HEK293T (cell line): Measurements from ENCODE around the gene LMNTD1.
"Not testable (repeated sequence)": the region's sequence is repeated elsewhere in the genome, so short reads cannot be mapped to it uniquely, and the experiment has no call there.

Experiments used
- CTCF ChIA-PET: fragments of 350-600 bp; formaldehyde crosslinking; extraction: SDS; loops from one replicate; lab custom pipeline; 2021; ENCODE audit warnings: antibody characterized with exemption, inconsistent platforms; lab: Yijun Ruan, JAX
- POLR2A ChIA-PET: fragments of 350-600 bp; formaldehyde crosslinking; extraction: SDS; loops from one replicate; lab custom pipeline; 2020; ENCODE audit warnings: antibody characterized with exemption, inconsistent platforms; lab: Yijun Ruan, JAX
- DNase-seq: peaks from one replicate; pipeline ENCODE4 v3.0.0; 2012; ENCODE audit warnings: mixed read lengths; ENCODE audit errors: extremely low spot score
- ARNT ChIP-seq: fragments of 450-650 bp; IDR thresholded peaks from 2 replicates; pipeline ENCODE4 v1.6.1; 2017; ENCODE audit warnings: mild to moderate bottlenecking
- BHLHE40 ChIP-seq: fragments of 450-650 bp; IDR thresholded peaks from 2 replicates; pipeline ENCODE4 v1.6.1; 2016; ENCODE audit warnings: mild to moderate bottlenecking, moderate library complexity, borderline replicate concordance
- CTBP1 ChIP-seq: fragments of 450-650 bp; IDR thresholded peaks from 2 replicates; pipeline ENCODE4 v1.6.1; 2016; ENCODE audit warnings: borderline replicate concordance
- ELF4 ChIP-seq: fragments of 450-650 bp; IDR thresholded peaks from 2 replicates; pipeline ENCODE4 v1.6.1; 2017; ENCODE audit warnings: antibody characterized with exemption
- FOXA1 ChIP-seq: fragments of 450-650 bp; IDR thresholded peaks from 2 replicates; pipeline ENCODE4 v1.6.1; 2016; ENCODE audit warnings: mild to moderate bottlenecking
- FOXK2 ChIP-seq: fragments of 450-650 bp; IDR thresholded peaks from 2 replicates; pipeline ENCODE4 v1.6.1; 2016; ENCODE audit warnings: mild to moderate bottlenecking
- FOXM1 ChIP-seq: fragments of 450-650 bp; IDR thresholded peaks from 2 replicates; pipeline ENCODE4 v1.6.1; 2017; ENCODE audit warnings: mild to moderate bottlenecking, borderline replicate concordance
- HDGF ChIP-seq: fragments of 450-650 bp; IDR thresholded peaks from 2 replicates; pipeline ENCODE4 v1.6.1; 2017; ENCODE audit warnings: antibody characterized with exemption, borderline replicate concordance
- L3MBTL2 ChIP-seq: fragments of 450-650 bp; conservative IDR thresholded peaks from 2 replicates; pipeline ENCODE4 v1.6.1; 2016; ENCODE audit warnings: mild to moderate bottlenecking
- LEF1 ChIP-seq: fragments of 450-650 bp; IDR thresholded peaks from 2 replicates; pipeline ENCODE4 v1.6.1; 2017; ENCODE audit warnings: mild to moderate bottlenecking, borderline replicate concordance
- NFRKB ChIP-seq: fragments of 450-650 bp; IDR thresholded peaks from 2 replicates; pipeline ENCODE4 v1.6.1; 2016; ENCODE audit warnings: mild to moderate bottlenecking, moderate library complexity
- SP1 ChIP-seq: fragments of 450-650 bp; IDR thresholded peaks from 2 replicates; pipeline ENCODE4 v1.6.1; 2017
- SUZ12 ChIP-seq: fragments of 450-650 bp; IDR thresholded peaks from 2 replicates; pipeline ENCODE4 v1.6.1; 2016; ENCODE audit warnings: mild to moderate bottlenecking
- TARDBP ChIP-seq: fragments of 450-650 bp; IDR thresholded peaks from 2 replicates; pipeline ENCODE4 v1.6.1; 2016
- ZNF384 ChIP-seq: fragments of 450-650 bp; IDR thresholded peaks from 2 replicates; pipeline ENCODE4 v1.6.1; 2016
- TF ChIP-seq, protein P1 (sequence below): fragments of 450-650 bp; IDR thresholded peaks from 2 replicates; pipeline ENCODE4 v1.6.1; 2016

Gene LMNTD1

DNA sequence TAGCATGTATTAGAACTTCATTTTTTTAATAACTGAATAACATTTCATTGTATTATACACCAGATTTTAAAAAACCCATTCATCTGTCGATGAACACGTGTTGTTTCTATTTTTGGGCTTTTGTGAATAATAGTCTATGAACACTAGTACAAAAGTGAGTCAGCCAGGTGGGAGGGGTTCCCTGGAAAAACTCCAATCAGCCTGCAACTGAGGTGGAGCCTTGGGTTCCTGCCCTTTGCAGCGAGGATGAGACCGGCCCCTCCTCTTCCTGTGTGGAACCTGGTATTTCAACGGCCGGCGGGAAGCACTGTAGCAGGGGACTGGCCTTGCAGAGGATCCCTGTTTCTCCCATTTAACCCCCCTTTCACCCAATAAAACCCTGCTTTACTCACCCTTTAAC, 56.1 kb downstream of the LMNTD1 start:
- CTCF ChIA-PET, result no interaction called here
- DNase-seq, result no peak
- POLR2A ChIA-PET, result no interaction called here
- TF ChIP-seq CTBP1, result no peak
- no peak for TF ChIP-seq SP1
- no peak for TF ChIP-seq BHLHE40

DNA sequence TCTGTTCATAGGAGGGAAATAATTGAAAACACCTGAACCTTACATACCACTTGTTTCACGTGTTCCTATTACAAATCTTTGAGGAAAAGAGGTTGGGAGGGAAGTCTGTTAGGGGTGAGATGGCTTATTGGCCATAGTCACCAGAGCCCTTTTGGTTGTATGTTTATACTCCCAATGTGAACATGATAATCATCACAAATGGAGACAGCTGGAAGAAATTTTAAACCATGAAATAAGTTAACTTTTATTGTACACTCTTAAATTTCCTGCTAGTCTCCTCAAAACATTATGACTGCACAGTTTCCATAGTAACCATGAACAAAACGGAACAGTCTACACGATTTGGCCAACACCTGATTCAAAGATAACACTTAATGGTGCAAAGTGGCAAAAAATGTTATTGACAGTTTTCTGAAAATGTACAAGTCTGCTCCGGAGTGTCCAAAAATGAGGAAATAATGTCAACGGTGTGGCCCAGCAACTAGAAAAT, 56.9 kb downstream of the LMNTD1 start:
- ChIA-PET POLR2A (no interaction called here), CTCF (no interaction called here)
- DNase-seq, result no peak
- TF ChIP-seq SP1, result no peak
- no peak for TF ChIP-seq L3MBTL2
- TF ChIP-seq, protein P1, sequence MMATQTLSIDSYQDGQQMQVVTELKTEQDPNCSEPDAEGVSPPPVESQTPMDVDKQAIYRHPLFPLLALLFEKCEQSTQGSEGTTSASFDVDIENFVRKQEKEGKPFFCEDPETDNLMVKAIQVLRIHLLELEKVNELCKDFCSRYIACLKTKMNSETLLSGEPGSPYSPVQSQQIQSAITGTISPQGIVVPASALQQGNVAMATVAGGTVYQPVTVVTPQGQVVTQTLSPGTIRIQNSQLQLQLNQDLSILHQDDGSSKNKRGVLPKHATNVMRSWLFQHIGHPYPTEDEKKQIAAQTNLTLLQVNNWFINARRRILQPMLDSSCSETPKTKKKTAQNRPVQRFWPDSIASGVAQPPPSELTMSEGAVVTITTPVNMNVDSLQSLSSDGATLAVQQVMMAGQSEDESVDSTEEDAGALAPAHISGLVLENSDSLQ, result no peak
- TF ChIP-seq ZNF384, result no peak
- TF ChIP-seq SUZ12, result no peak

DNA sequence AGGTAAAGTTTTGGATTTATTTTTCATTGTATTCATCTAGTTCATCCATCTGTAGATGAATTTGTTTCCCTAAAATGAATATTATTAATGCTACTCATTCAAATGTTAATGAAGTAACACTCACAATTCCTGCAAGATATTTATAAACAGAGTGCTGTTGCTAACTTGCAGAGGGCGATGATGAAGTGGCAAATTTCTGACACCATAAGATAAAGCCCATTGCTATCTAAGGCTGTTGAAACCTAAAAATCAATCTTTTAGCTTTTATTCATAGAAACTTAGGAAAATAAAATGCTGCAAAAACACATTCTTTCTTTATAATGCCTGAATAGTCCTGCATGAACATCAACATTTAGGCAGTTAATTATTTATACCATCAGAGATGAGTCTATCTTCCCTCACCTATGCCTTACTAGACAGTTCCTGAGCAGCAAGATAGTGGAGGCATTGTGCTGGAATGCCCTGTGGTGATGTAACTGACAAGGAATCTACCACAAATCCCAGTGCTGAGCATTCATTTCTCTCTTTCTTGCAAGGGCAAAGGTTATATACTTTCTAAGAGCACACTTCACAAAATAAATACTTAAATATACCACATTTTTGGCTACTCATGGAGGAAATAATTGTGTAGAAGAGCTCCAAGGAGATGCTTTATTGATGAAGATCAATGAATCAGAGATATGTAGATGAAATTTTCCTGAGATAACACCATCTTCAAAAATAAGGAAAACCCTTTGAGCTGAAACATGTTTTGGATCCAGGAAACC, 57.6 kb downstream of the LMNTD1 start:
- POLR2A ChIA-PET, result no interaction called here
- TF ChIP-seq BHLHE40, result no peak
- TF ChIP-seq ZNF384, result no peak
- no peak for TF ChIP-seq SUZ12
- TF ChIP-seq CTBP1, result no peak
- TF ChIP-seq SP1, result no peak
- TF ChIP-seq L3MBTL2, result no peak
- TF ChIP-seq NFRKB, result no peak
- DNase-seq, result no peak
- CTCF ChIA-PET, result no interaction called here

DNA sequence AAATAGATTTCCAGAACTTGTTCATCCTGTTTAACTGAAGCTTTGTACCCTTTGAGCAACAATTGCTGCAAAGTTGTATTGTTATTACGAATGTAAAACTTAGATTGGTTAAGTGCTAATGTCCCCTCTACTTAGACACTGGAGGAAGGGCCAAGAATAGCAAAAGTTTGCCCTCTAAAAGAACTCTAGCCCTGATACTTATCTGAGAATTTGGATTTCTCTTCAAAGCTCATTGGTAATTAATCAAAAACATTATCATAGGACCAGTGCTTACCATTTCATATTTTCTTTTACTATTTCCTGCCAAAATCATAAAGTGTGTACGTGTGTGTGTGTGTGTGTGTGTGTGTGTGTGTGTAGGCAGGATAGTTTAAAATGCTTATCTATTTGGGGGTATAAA, 58.2 kb downstream of the LMNTD1 start:
- TF ChIP-seq FOXK2, result no peak
- TF ChIP-seq FOXM1, result no peak
- no peak for TF ChIP-seq TARDBP
- no peak for TF ChIP-seq BHLHE40
- TF ChIP-seq LEF1, result no peak
- TF ChIP-seq L3MBTL2, result no peak
- no peak for TF ChIP-seq HDGF
- no peak for TF ChIP-seq ARNT
- TF ChIP-seq, protein P1, result no peak
- TF ChIP-seq SP1, result no peak
- no peak for TF ChIP-seq FOXA1
- TF ChIP-seq ZNF384, result no peak
- no peak for TF ChIP-seq ELF4
- no peak for TF ChIP-seq CTBP1
- no peak for TF ChIP-seq NFRKB
- no peak for TF ChIP-seq SUZ12
- CTCF ChIA-PET, result no interaction called here
- POLR2A ChIA-PET, result no interaction called here

DNA sequence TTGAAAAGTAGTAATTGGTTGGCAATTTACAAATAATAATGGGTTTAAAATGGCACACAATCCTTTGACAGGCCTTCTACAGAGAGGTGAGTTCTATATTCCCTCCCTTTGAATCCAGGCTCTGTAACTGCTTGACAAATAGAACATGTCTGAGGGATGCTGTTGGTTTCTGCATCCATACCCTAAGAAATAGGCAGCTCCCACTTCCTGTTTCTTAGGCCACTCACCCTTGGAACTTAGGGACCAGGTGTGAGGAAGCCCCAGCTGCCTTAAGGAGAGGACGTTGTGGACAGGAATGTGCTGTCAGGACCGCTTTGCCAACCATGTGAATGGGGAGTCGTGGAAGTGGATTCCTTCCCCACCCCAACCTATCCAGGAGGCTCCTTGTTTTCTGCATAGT, 59.4 kb downstream of the LMNTD1 start:
- no peak for DNase-seq
- TF ChIP-seq TARDBP (no peak), L3MBTL2 (no peak)
- ChIA-PET CTCF (no interaction called here), POLR2A (no interaction called here)

More for the DNA sequence above, 58.2 kb downstream of the LMNTD1 start:
- no peak for DNase-seq

DNA sequence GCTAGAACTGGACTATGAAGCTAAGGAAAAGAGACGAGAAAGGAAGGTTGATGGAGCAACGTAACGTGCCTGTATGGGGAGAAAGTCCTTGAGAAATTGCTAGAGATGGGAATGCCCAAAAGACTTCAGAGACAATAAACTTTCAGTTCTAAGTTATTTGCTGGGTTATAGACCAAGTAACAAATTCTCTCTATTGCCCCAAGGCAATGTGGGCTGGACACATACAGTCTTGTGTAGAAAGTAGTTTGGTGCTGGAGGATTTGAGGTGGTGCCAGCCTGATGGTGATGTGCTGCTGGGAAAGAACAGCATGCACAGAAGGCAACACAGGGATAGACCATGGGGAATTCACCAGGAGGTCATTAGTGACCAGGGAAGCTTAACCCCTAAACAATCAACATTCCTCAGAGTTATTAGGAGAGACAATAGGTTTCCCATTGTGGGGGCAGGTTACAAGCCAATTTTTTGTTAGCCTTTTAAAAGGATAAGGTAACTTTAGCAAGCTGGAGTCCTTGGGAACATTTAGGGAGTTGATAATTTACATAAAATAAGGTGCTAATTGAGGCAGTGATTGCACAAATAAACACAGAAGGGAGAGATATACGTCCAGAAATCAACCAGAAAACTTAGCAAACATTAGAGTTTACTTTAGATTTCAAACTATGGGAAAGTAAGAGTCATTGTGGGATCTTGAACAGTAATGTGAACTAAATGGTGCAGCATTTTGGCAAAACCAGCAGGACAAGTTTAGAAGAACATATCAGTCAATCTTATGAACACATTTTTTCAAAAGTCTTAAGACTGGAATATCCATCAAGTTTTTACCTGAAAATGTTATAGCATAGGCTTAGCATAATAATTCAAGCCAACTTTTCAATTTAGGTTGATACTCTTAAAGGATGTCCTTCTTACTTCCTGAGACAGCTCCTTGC, 61.4 kb downstream of the LMNTD1 start:
- CTCF ChIA-PET, result no interaction called here
- TF ChIP-seq TARDBP (no peak), SP1 (no peak), NFRKB (no peak), LEF1 (no peak), HDGF (no peak), ARNT (no peak), CTBP1 (no peak), FOXM1 (no peak), ELF4 (no peak)
- TF ChIP-seq, protein P1, result no peak
- POLR2A ChIA-PET, result no interaction called here
- no peak for DNase-seq

DNA sequence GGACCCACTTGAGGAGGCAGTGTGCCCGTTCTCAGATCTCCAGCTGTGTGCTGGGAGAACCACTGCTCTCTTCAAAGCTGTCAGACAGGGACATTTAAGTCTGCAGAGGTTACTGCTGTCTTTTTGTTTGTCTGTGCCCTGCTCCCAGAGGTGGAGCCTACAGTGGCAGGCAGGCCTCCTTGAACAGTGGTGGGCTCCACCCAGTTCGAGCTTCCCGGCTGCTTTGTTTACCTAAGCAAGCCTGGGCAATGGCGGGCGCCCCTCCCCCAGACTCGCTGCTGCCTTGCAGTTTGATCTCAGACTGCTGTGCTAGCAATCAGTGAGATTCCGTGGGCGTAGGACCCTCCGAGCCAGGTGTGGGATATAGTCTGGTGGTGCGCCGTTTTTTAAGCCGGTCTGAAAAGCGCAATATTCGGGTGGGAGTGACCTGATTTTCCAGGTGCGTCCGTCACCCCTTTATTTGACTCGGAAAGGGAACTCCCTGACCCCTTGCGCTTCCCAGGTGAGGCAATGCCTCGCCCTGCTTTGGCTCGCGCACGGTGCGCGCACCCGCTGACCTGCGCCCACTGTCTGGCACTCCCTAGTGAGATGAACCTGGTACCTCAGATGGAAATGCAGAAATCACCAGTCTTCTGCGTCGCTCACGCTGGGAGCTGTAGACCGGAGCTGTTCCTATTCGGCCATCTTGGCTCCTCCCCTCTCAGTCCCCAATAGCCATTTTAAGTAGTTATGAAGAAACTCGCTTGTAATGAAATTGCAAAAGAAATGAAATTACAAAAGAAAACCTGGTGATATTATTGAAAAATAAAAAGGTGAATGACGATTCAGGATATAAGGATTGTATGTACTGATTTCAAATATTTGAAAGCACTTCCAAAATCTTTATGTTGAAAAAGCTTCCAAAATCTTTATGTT, 63.9 kb downstream of the LMNTD1 start:
- CTCF ChIA-PET, result interaction anchor here (0.7 kb wide), 1 partner anchor 65 kb away, joined by 3 read pairs; no protein-coding TSS in a partner anchor
- POLR2A ChIA-PET, DNase-seq: not testable (repeated sequence)
